K562 (cell line): ENCODE data around the gene MTRFR. TPM values are rescaled to one million over a fixed set of nuclear protein-coding genes. Genes with fewer than 3 reads are reported as not detected.

Experiments used
- ARID1B ChIP-seq: fragments of 450-650 bp; IDR thresholded peaks from 2 replicates; pipeline ENCODE4 v1.6.1; 2016; ENCODE audit warnings: antibody characterized with exemption, mild to moderate bottlenecking, inconsistent platforms
- CHD4 ChIP-seq: fragments of 200-600 bp; sonication (generic); IDR thresholded peaks from 3 replicates; pipeline ENCODE4 v1.6.1; 2012; ENCODE audit warnings: low read depth, mild to moderate bottlenecking, mixed read lengths, low read length, inconsistent platforms; ENCODE audit not compliant: insufficient read depth, insufficient replicate concordance, poor library complexity, severe bottlenecking
- GTF3C2 ChIP-seq: IDR thresholded peaks from 3 replicates; pipeline ENCODE4 v1.6.1; 2011; ENCODE audit warnings: borderline replicate concordance, mild to moderate bottlenecking, moderate library complexity; ENCODE audit not compliant: insufficient read length; ENCODE audit errors: extremely low read depth
- HNRNPK ChIP-seq: fragments of 200-400 bp; formaldehyde crosslinking; IDR thresholded peaks from one replicate; pipeline ENCODE4 v1.6.1; 2018; ENCODE audit warnings: mild to moderate bottlenecking, low read depth, low read length; ENCODE audit not compliant: poor library complexity, severe bottlenecking
- KAT7 ChIP-seq: sonication (generic); formaldehyde crosslinking; IDR thresholded peaks from 2 replicates; pipeline ENCODE4 v1.8.0; 2022; ENCODE audit warnings: missing genetic modification reagents, mild to moderate bottlenecking, borderline replicate concordance
- OTX1 ChIP-seq: fragments of 450-650 bp; formaldehyde crosslinking; IDR thresholded peaks from 2 replicates; pipeline ENCODE4 v1.4.0; 2022; ENCODE audit warnings: mild to moderate bottlenecking
- RFX5 ChIP-seq: IDR thresholded peaks from 2 replicates; pipeline ENCODE4 v1.6.1; 2011; ENCODE audit warnings: low read depth, mild to moderate bottlenecking, improper control_type of control experiment, low read length
- SMAD4 ChIP-seq: fragments of 250-450 bp; sonication (Bioruptor Pico); conservative IDR thresholded peaks from 2 replicates; pipeline ENCODE4 v1.8.0; 2021; ENCODE audit warnings: inconsistent platforms, mild to moderate bottlenecking, moderate library complexity
- SMARCE1 ChIP-seq: fragments of 450-650 bp; IDR thresholded peaks from 2 replicates; pipeline ENCODE4 v1.7.1; 2016; ENCODE audit warnings: mild to moderate bottlenecking
- SREBF2 ChIP-seq: sonication (generic); formaldehyde crosslinking; IDR thresholded peaks from 2 replicates; pipeline ENCODE4 v1.4.0; 2020; ENCODE audit warnings: mild to moderate bottlenecking, missing genetic modification reagents
- TARDBP ChIP-seq: fragments of 450-650 bp; IDR thresholded peaks from 2 replicates; pipeline ENCODE4 v1.6.1; 2016
- TRIM28 ChIP-seq: fragments of 450-650 bp; IDR thresholded peaks from 2 replicates; pipeline ENCODE4 v1.6.1; 2017
- ZBTB33 ChIP-seq: sonication (generic); formaldehyde crosslinking; IDR thresholded peaks from 2 replicates; pipeline ENCODE4 v1.8.1; 2023; ENCODE audit warnings: mild to moderate bottlenecking, missing genetic modification reagents
- ZNF354B ChIP-seq: fragments of 250-450 bp; sonication (Bioruptor Pico); IDR thresholded peaks from 2 replicates; pipeline ENCODE4 v1.4.0; 2020
- ZNF408 ChIP-seq: fragments of 250-450 bp; sonication (Bioruptor Pico); IDR thresholded peaks from 2 replicates; pipeline ENCODE4 v1.4.0; 2020; ENCODE audit warnings: low read depth, mild to moderate bottlenecking, moderate library complexity
- ZNF561 ChIP-seq: fragments of 450-650 bp; formaldehyde crosslinking; conservative IDR thresholded peaks from 2 replicates; pipeline ENCODE4 v1.4.0; 2020; ENCODE audit warnings: mild to moderate bottlenecking, moderate library complexity
- ZNF584 ChIP-seq: fragments of 200-800 bp; sonication (Bioruptor generic); IDR thresholded peaks from 2 replicates; pipeline ENCODE4 v1.6.1; 2016; ENCODE audit warnings: low read depth, mild to moderate bottlenecking, missing genetic modification characterization, missing compliant biosample characterization
- ZNF77 ChIP-seq: fragments of 250-450 bp; sonication (Bioruptor Pico); IDR thresholded peaks from 2 replicates; pipeline ENCODE4 v1.5.0; 2020
- polyA plus RNA-seq, 8 experiments: library from polyadenylated mRNA; depleted of rRNA in 4 of 8; stranded (reverse) in 5 of 8; unstranded in 3 of 8; fragments of >200 nt; fragmentation: Nextera tagmentation in 2 of 8; fragmentation: Illumina TruSeq in 1 of 8; extraction: Ambion mirVana in 2 of 8; extraction: Trizol in 1 of 8; gene quantifications; 2 replicates each; pipeline versions ENCODE4 v1.2.1 to v1.2.3, GENCODE V29; 2011 to 2014; ENCODE audit warnings: inconsistent platforms in 1 of 8, missing spikeins in 1 of 8
- total RNA-seq, 7 experiments: library from RNA; depleted of rRNA in 6 of 7; stranded (reverse); fragments of >200 nt in 6 of 7; fragmentation: Illumina TruSeq in 2 of 7; extraction: Trizol in 2 of 7; gene quantifications; 2 replicates each; pipeline versions ENCODE4 v1.2.1 to v1.2.3, GENCODE V29; 2011 to 2021; ENCODE audit warnings: low replicate concordance in 1 of 7
- TF ChIP-seq, protein P1 (sequence below), 3 experiments: fragments of 200-800 bp in 1 of 3; sonication (Bioruptor generic) in 1 of 3; sonication (generic) in 1 of 3; formaldehyde crosslinking in 1 of 3; IDR thresholded peaks; 2 replicates each; pipeline versions ENCODE4 v1.6.1 to v1.8.0; 2016 to 2022; ENCODE audit warnings: mild to moderate bottlenecking in 2 of 3, missing compliant biosample characterization in 2 of 3, missing genetic modification characterization in 2 of 3, missing genetic modification reagents in 1 of 3

Gene MTRFR
- total and polyA plus RNA-seq, 9 of the 15 experiments (the other 6 are each of a cell fraction or from before 2014, with no cell fraction given), result 16.7 to 55.6 (median 34.7) TPM

DNA sequence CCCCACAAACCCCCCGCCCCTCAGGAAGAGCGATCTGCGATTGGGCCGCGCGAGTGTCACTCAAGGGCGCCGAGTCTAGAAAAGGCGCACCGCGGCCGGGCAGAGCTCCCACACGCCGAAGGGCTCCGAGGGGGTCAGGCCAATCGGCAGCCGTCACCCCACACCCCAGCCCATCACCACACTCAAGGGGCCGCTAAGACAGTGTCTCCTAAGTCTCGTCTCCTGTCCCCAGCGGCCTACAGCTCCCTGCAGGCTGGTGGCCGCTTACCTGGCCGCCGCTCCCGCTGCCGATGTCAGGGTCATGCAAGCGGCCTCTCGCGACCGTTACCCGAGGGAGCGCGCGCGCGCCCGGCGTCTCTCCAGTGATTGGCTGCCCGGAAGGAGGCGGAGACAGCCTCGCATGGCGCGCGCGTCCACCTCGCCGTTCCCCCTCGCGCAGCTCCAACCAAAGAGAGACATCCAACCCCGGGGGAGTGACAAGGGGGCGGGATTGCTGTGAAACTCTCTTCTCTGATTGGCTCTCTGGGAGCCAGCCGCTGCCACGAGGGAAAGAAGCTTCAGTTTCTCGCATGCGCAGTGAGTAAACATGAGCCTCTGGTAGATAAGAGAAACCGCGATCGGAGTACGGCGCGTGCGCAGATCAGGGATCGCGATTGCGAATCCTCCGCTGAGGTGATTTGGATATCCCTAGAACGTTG lies at the start of gene MTRFR, which contains the start of gene MPHOSPH9 (continued):
- TF ChIP-seq GTF3C2 (no peak), SREBF2 (CRISPR knock-in tag) (no peak), ZBTB33 (CRISPR knock-in tag) (peak; percentile 10; the same call in 1 of the 2 replicates), ZNF408 (CRISPR knock-in tag) (no peak), TRIM28 (peak; percentile 81), ARID1B (peak; percentile 53; the same call in 1 of the 2 replicates), SMAD4 (CRISPR knock-in tag) (peak; percentile 8; the same call in 1 of the 2 replicates), ZNF561 (CRISPR knock-in tag) (no peak), CHD4 (no peak), RFX5 (no peak), TARDBP (no peak; the same call in 1 of the 2 replicates), HNRNPK (no peak), ZNF584 (CRISPR knock-in tag) (no peak), OTX1 (CRISPR knock-in tag) (no peak), KAT7 (CRISPR knock-in tag) (no peak), ZNF354B (CRISPR knock-in tag) (no peak), SMARCE1 (no peak), ZNF77 (CRISPR knock-in tag) (0 out of 2 replicates have a peak, but pooled peaks have one; percentile 24)
- TF ChIP-seq, protein P1, sequence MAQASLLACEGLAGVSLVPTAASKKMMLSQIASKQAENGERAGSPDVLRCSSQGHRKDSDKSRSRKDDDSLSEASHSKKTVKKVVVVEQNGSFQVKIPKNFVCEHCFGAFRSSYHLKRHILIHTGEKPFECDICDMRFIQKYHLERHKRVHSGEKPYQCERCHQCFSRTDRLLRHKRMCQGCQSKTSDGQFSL (CRISPR knock-in tag; IDR thresholded peaks at IDR 0.05), result 0 out of 2 replicates have a peak, but pooled peaks have one; percentile 61
- TF ChIP-seq, protein P1 (tag; IDR thresholded peaks at IDR 0.05), result no peak
